Vagina (tissue), 2 donors: ENCODE measurements around the gene MRAS.

Experiments
- CTCF ChIP-seq, 3 experiments: fragments of 450-650 bp in 2 of 3; fragments of 200-600 bp in 1 of 3; sonication (generic) in 1 of 3; IDR thresholded peaks; one replicate each; pipeline ENCODE4 v1.5.1; 2017 to 2019; ENCODE audit warnings: antibody characterized with exemption in 3 of 3, mild to moderate bottlenecking in 2 of 3, moderate library complexity in 2 of 3
- POLR2A ChIP-seq, 2 donors: fragments of 450-650 bp; IDR thresholded peaks; one replicate each; pipeline ENCODE4 v1.6.1; 2017; ENCODE audit warnings: antibody characterized with exemption in 2 of 2, mild to moderate bottlenecking in 2 of 2, moderate library complexity in 2 of 2
- POLR2AphosphoS5 ChIP-seq, 2 donors: sonication (generic); formaldehyde crosslinking; IDR thresholded peaks; one replicate each; pipeline ENCODE4 v1.9.0; 2017; ENCODE audit warnings: antibody characterized with exemption in 2 of 2, mild to moderate bottlenecking in 2 of 2, low read depth in 1 of 2; ENCODE audit not compliant: insufficient read depth in 1 of 2

GRCh38 chr3:138367326-138367850, 19.0 kb downstream of the MRAS start:
- no peak for TF ChIP-seq POLR2AphosphoS5 (IDR thresholded peaks at IDR 0.05; ENCODE audit: insufficient read depth in 1 of 2, low read depth in 1 of 2)
- TF ChIP-seq POLR2A (IDR thresholded peaks at IDR 0.05): no peak
- no peak for TF ChIP-seq CTCF (IDR thresholded peaks at IDR 0.05)
